Measurements from ENCODE around the gene KRTAP4-7. TPM values are rescaled to one million over a fixed set of nuclear protein-coding genes. Genes with fewer than 3 reads are reported as not detected.
"Not testable (repeated sequence)": the region's sequence is repeated elsewhere in the genome, so short reads cannot be mapped to it uniquely, and the experiment has no call there.

Gene KRTAP4-7
- not detected for total RNA-seq

DNA sequence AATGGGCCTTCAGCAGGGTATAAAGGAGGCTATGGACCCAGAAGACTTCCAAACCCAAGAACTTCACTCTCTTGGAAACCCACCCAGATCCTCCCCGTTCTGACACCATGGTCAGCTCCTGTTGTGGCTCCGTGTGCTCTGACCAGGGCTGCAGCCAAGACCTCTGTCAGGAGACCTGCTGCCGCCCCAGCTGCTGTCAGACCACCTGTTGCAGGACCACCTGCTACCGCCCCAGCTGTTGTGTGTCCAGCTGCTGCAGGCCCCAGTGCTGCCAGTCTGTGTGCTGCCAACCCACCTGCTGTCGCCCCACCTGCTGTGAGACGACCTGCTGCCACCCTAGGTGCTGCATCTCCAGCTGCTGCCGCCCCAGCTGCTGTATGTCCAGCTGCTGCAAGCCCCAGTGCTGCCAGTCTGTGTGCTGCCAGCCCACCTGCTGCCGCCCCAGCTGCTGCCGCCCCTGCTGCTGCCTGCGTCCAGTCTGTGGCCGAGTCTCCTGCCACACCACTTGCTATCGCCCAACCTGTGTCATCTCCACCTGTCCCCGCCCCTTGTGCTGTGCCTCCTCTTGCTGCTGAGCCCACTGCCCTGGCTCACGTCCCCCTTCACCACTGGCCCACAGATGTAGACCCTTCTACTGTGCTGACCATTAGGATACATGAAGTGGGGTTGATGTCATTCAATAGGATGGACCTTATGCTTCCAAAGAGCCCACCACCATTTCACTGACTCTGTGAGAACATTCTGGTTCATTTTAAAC is at the start of gene KRTAP4-7:
TSS of gene KRTAP4-7 (plus strand) at position 51 of the 757 bp plus-strand sequence. CDS start at position 108, 57 bp downstream.
- H3K9ac ChIP-seq (ENCODE audit: low read depth in 2 of 2, low read length in 2 of 2); H3K4me3 ChIP-seq; H3K27ac ChIP-seq; intact Hi-C loops (cut with DNase I); H3K9me3 ChIP-seq; H3K36me3 ChIP-seq; H3K4me1 ChIP-seq; DNase-seq; H3K27me3 ChIP-seq: not testable (repeated sequence)

DNA sequence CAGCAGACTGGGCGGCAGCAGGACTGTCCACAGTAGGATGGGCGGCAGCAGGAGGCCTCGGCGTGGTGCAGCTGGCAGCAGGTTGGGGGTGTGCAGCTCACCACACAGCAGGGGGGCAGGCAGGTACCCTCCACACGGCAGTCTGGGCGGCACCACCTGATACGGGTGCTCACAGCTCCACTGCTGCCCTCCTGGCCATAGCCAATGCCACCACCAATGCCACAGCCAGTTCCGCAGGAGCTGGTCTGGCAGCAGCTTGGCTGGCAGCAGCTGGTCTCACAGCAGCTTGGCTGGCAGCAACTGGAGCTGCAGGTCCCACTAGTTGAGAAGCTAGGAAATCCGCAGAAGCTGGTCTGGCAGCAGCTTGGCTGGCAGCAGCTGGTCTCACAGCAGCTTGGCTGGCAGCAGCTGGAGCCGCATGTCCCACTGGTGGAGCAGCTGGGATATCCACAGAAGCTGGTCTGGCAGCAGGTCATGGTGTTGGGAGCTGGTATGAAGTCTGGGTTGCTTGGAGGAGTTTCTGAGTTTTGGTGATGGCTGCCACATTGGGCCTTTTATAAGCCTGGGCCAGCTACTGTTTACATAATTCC is 49.5 kb upstream of the KRTAP4-7 start, which contains the start of gene KRTAP1-3:
TSS of gene KRTAP1-3 (minus strand) at position 529 of the 590 bp plus-strand sequence. CDS start at position 476, 53 bp downstream.
- H3K9me3 ChIP-seq; H3K9ac ChIP-seq (ENCODE audit: low read depth in 2 of 2, low read length in 2 of 2); intact Hi-C loops (cut with DNase I); H3K27ac ChIP-seq; H3K36me3 ChIP-seq; H3K27me3 ChIP-seq; DNase-seq; H3K4me1 ChIP-seq; H3K4me3 ChIP-seq: not testable (repeated sequence)

DNA sequence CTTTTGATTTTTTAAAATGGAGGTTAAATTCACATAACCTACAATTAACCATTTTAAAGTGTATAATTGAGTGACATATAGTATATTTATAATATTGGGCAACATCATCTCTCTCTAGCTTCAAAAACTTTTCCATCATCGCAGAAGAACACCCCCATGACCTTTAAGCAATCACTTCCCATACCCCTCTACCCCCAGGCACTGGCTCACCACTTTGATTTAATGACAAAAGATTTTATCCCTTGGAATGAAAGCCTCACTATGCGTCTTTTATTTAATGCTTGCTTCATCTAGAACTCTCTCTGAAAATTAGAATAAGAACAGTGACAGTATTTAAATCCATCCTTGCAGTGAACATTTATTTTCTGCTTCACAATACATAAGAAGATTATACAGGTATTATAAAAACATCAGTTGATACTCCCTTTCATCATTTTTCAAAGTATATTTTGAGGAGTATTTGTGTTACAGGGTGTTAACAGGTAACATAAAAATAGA is 46.0 kb upstream of the KRTAP4-7 start:
- H3K9ac ChIP-seq (ENCODE audit: low read depth in 2 of 2, low read length in 2 of 2), result no peak overlapping the region
- no peaks in the 10 kb centered on the region for H3K36me3 ChIP-seq
- no peak overlapping the region for H3K27ac ChIP-seq
- no peaks in the 10 kb centered on the region for H3K9me3 ChIP-seq
- no peak for DNase-seq
- H3K4me3 ChIP-seq, result no peak overlapping the region
- H3K4me1 ChIP-seq, result no peaks in the 10 kb centered on the region
- TF ChIP-seq, protein P1, sequence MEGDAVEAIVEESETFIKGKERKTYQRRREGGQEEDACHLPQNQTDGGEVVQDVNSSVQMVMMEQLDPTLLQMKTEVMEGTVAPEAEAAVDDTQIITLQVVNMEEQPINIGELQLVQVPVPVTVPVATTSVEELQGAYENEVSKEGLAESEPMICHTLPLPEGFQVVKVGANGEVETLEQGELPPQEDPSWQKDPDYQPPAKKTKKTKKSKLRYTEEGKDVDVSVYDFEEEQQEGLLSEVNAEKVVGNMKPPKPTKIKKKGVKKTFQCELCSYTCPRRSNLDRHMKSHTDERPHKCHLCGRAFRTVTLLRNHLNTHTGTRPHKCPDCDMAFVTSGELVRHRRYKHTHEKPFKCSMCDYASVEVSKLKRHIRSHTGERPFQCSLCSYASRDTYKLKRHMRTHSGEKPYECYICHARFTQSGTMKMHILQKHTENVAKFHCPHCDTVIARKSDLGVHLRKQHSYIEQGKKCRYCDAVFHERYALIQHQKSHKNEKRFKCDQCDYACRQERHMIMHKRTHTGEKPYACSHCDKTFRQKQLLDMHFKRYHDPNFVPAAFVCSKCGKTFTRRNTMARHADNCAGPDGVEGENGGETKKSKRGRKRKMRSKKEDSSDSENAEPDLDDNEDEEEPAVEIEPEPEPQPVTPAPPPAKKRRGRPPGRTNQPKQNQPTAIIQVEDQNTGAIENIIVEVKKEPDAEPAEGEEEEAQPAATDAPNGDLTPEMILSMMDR (IDR thresholded peaks at IDR 0.05), result no peak
- no peaks in the 10 kb centered on the region for H3K27me3 ChIP-seq
- intact Hi-C loops (cut with DNase I), result no loop called here

DNA sequence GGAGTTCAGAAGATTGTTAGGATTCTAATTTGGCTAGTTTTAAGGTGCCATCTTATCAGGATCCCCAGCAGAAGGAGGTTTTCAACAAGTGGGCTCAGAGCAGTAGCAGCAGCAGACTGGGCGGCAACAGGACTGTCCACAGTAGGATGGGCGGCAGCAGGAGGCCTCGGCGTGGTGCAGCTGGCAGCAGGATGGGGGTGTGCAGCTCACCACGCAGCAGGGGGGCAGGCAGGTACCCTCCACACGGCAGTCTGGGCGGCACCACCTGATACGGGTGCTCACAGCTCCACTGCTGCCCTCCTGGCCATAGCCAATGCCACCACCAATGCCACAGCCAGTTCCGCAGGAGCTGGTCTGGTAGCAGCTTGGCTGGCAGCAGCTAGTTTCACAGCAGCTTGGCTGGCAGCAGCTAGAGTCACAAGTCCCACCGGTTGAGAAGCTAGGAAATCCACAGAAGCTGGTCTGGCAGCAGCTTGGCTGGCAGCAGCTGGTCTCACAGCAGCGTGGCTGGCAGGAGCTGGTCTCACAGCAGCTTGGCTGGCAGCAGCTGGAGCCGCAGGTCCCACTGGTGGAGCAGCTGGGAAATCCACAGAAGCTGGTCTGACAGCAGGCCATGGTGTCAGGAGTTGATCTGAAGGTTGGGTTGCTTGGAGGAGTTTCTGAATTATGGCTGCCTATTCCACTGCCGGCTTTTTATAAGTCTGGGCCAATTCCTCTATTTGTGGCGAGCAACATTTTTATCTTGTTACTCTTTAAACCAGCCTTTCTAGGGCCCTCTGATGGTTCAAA is 43.0 kb upstream of the KRTAP4-7 start, which contains the start of gene KRTAP1-1:
TSS of gene KRTAP1-1 (minus strand) at position 668 of the 789 bp plus-strand sequence. CDS start at position 615, 53 bp downstream.
- H3K4me3 ChIP-seq; intact Hi-C loops (cut with DNase I); H3K36me3 ChIP-seq; H3K9me3 ChIP-seq; H3K9ac ChIP-seq (ENCODE audit: low read depth in 2 of 2, low read length in 2 of 2); H3K27me3 ChIP-seq; H3K4me1 ChIP-seq; H3K27ac ChIP-seq; DNase-seq: not testable (repeated sequence)

DNA sequence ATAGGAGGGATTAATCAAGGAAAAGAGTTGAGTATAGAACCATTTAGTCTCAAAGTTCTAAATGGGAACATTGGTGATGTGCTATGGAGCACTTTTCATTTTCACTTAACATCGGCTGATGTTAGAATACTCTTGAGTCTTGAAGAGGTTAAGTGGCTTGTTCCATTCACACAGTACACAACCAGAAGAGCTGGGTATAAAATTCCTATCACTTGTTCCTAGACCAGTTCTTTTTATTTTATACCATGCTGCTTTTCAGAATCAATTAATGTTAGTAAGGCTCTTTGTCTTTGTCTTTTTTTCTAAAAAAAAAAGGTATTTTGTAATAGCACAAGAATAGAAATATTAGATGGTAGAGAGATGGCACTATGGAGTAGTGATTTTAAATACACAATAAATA is 41.0 kb upstream of the KRTAP4-7 start:
- no peaks in the 10 kb centered on the region for H3K27me3 ChIP-seq
- H3K9me3 ChIP-seq, result no peaks in the 10 kb centered on the region
- H3K4me3 ChIP-seq, result no peak overlapping the region
- no peaks in the 10 kb centered on the region for H3K4me1 ChIP-seq
- no peak overlapping the region for H3K9ac ChIP-seq (ENCODE audit: low read depth in 2 of 2, low read length in 2 of 2)
- intact Hi-C loops (cut with DNase I), result no loop called here
- TF ChIP-seq, protein P1 (IDR thresholded peaks at IDR 0.05), result no peak
- H3K27ac ChIP-seq, result no peak overlapping the region
- no peak for DNase-seq
- no peaks in the 10 kb centered on the region for H3K36me3 ChIP-seq

DNA sequence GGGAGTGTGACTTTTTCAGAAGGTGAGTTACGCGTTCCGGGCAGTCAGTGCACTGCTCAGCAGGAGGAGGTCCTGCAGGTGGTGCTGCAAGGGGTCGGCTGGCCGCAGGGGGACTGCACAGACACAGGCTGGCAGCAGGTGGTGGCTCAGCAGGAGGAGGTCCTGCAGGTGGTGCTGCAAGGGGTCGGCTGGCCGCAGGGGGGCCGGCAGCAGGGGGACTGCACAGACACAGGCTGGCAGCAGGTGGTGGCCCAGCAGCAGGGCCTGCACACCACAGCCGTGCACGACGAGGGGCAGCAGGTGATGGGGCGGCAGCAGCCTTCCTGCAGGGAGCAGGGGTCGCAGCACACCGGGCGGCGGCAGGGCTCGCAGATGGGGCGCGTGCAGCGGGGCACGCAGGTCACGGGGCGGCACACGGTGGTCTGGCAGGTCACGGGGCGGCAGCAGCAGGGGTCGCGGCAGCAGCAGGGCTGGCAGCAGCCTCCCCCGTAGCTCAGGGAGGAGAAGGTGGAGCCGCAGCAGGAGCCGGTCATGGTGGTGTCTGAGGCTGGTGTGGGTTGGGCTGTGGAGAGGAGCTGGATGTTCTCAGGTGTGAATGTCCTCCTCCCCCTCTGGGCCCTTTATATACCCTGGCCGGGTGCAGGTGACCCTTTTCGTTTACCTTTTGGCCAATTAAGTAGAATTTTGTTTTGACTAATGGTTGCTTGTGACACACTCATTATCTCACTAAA is 37.0 kb upstream of the KRTAP4-7 start, which contains the start of gene KRTAP2-1:
TSS of gene KRTAP2-1 (minus strand) at position 582 of the 731 bp plus-strand sequence. CDS start at position 533, 49 bp downstream.
- intact Hi-C loops (cut with DNase I); H3K9ac ChIP-seq (ENCODE audit: low read depth in 2 of 2, low read length in 2 of 2): not testable (repeated sequence)

More for the DNA sequence above, 37.0 kb upstream of the KRTAP4-7 start, which contains the start of gene KRTAP2-1:
- DNase-seq, H3K4me3 ChIP-seq, H3K36me3 ChIP-seq, H3K27ac ChIP-seq, H3K9me3 ChIP-seq, H3K27me3 ChIP-seq, H3K4me1 ChIP-seq: not testable (repeated sequence)
